ENCODE data around the gene BLOC1S3. TPM values are rescaled to one million over a fixed set of nuclear protein-coding genes. Genes with fewer than 3 reads are reported as not detected.

BLOC1S3 gene
- total RNA-seq, 3 donors from 2014 or later (not counting 1 experiment from before 2014, with no cell fraction given): 20.9 to 26.3 (median 21.8) TPM

DNA sequence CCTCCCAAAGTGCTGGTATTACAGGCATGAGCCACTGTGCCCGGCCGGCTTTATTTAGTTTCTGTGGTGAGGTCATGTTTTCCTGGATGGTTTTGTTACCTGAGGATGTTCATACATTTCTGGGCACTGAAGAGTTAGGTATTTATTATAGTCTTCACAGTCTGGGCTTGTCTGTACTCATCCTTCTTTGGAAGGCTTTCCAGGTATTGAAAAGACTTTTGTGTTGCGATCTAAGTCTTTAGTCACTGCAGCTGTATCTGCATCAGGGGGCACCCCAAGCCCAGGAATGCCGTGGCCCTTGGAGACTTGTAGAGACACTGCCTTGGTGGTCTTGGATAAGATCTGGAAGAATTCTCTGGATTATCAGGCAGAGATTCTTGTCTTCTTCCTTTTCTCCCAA, 12.8 kb downstream of the BLOC1S3 start:
- no peak for ATAC-seq
- intact Hi-C loops (cut with micrococcal nuclease): no loop called here
- 91% methylated on average over 3 of the region's 4 CpGs for WGBS (ENCODE audit: insufficient coverage)
- Mint-ChIP-seq H3K4me3 (no peak overlapping the region), H3K4me1 (no peaks in the 10 kb centered on the region), H3K27ac (no peak overlapping the region), H3K9me3 (peaks cover 0 to 3% of the 10 kb centered on the region in 2 donors), H3K36me3 (no peaks in the 10 kb centered on the region), H3K27me3 (ENCODE audit: low read depth in 2 of 2) (no peaks in the 10 kb centered on the region)
- DNase-seq: no peak
- Histone ChIP-seq H3K36me3 (ENCODE audit: control insufficient read depth, insufficient read depth, low read length) (no peaks in the 10 kb centered on the region), H3K27me3 (ENCODE audit: control insufficient read depth, insufficient read depth, low read length) (no peaks in the 10 kb centered on the region), H3K27ac (ENCODE audit: low read length) (no peak overlapping the region), H3K9me3 (ENCODE audit: control insufficient read depth, insufficient read depth, low read length) (no peaks in the 10 kb centered on the region), H3K4me3 (ENCODE audit: low read length) (no peak overlapping the region), H3K4me1 (ENCODE audit: control insufficient read depth, insufficient read depth, low read length) (peaks cover 5% of the 10 kb centered on the region)
- TF ChIP-seq, protein P1, sequence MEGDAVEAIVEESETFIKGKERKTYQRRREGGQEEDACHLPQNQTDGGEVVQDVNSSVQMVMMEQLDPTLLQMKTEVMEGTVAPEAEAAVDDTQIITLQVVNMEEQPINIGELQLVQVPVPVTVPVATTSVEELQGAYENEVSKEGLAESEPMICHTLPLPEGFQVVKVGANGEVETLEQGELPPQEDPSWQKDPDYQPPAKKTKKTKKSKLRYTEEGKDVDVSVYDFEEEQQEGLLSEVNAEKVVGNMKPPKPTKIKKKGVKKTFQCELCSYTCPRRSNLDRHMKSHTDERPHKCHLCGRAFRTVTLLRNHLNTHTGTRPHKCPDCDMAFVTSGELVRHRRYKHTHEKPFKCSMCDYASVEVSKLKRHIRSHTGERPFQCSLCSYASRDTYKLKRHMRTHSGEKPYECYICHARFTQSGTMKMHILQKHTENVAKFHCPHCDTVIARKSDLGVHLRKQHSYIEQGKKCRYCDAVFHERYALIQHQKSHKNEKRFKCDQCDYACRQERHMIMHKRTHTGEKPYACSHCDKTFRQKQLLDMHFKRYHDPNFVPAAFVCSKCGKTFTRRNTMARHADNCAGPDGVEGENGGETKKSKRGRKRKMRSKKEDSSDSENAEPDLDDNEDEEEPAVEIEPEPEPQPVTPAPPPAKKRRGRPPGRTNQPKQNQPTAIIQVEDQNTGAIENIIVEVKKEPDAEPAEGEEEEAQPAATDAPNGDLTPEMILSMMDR (IDR thresholded peaks at IDR 0.05): no peak

- ATAC-seq (no peak), DNase-seq (no peak)
- Histone ChIP-seq H3K4me1 (ENCODE audit: control insufficient read depth, insufficient read depth, low read length) (no peaks in the 10 kb centered on the region), H3K27me3 (ENCODE audit: control insufficient read depth, insufficient read depth, low read length) (no peaks in the 10 kb centered on the region), H3K4me3 (ENCODE audit: low read length) (no peak overlapping the region), H3K36me3 (ENCODE audit: control insufficient read depth, insufficient read depth, low read length) (no peaks in the 10 kb centered on the region), H3K27ac (ENCODE audit: low read length) (no peak overlapping the region), H3K9me3 (ENCODE audit: control insufficient read depth, insufficient read depth, low read length) (no peaks in the 10 kb centered on the region)
- WGBS (ENCODE audit: insufficient coverage): 90% methylated on average over 6 of the region's 6 CpGs
- Mint-ChIP-seq H3K27me3 (ENCODE audit: low read depth in 2 of 2) (no peaks in the 10 kb centered on the region), H3K9me3 (no peaks in the 10 kb centered on the region), H3K4me1 (no peaks in the 10 kb centered on the region), H3K36me3 (no peaks in the 10 kb centered on the region), H3K4me3 (no peak overlapping the region), H3K27ac (no peak overlapping the region)
- TF ChIP-seq, protein P1 (IDR thresholded peaks at IDR 0.05): no peak
- intact Hi-C loops (cut with micrococcal nuclease): no loop called here
These were observed 17.2 kb downstream of the BLOC1S3 start for GRCh38 chr19:45195764-45196163.

- H3K4me3 ChIP-seq (ENCODE audit: low read length): no peak overlapping the region
- H3K36me3 ChIP-seq (ENCODE audit: control insufficient read depth, insufficient read depth, low read length): no peaks in the 10 kb centered on the region
- no peak for DNase-seq
- 90% methylated on average over 4 of the region's 4 CpGs for WGBS (ENCODE audit: insufficient coverage)
- Mint-ChIP-seq H3K4me3 (no peak overlapping the region), H3K27me3 (ENCODE audit: low read depth in 2 of 2) (no peaks in the 10 kb centered on the region), H3K36me3 (no peaks in the 10 kb centered on the region), H3K9me3 (no peaks in the 10 kb centered on the region), H3K4me1 (no peaks in the 10 kb centered on the region), H3K27ac (no peak overlapping the region)
- intact Hi-C loops (cut with micrococcal nuclease): loop anchor here (1.0 kb wide), 1 partner anchor 138 kb away; no protein-coding TSS in a partner anchor
- no peak overlapping the region for H3K27ac ChIP-seq (ENCODE audit: low read length)
- no peak for ATAC-seq
- H3K9me3 ChIP-seq (ENCODE audit: control insufficient read depth, insufficient read depth, low read length): no peaks in the 10 kb centered on the region
- H3K4me1 ChIP-seq (ENCODE audit: control insufficient read depth, insufficient read depth, low read length): no peaks in the 10 kb centered on the region
- H3K27me3 ChIP-seq (ENCODE audit: control insufficient read depth, insufficient read depth, low read length): no peaks in the 10 kb centered on the region
- TF ChIP-seq, protein P1 (IDR thresholded peaks at IDR 0.05): no peak
These were observed 22.0 kb downstream of the BLOC1S3 start for GRCh38 chr19:45200568-45200967.

DNA sequence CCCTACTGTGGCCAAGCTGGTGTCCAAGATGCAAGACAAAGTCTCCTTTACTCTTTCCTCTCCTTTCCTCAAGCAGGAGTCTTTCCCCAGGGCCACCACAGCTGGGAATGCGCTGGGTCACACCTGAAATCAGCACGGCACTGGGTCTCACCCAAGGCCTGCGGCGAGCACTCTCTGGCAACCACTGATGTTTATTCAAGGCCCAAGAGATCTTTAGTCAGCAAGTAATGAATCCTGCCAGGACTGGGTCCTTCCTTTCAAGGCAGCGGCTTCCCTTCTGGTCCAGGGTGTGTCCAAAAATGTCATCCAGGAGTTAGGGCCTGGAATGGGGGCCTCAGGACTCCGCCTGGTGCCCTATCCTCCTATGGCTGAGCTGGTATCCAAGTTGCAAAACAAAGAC, 24.1 kb downstream of the BLOC1S3 start:
- no peaks in the 10 kb centered on the region for H3K9me3 ChIP-seq (ENCODE audit: control insufficient read depth, insufficient read depth, low read length)
- no peak overlapping the region for H3K27ac ChIP-seq (ENCODE audit: low read length)
- Mint-ChIP-seq H3K9me3 (no peaks in the 10 kb centered on the region), H3K27me3 (ENCODE audit: low read depth in 2 of 2) (no peaks in the 10 kb centered on the region), H3K4me3 (no peak overlapping the region), H3K27ac (no peak overlapping the region), H3K4me1 (no peaks in the 10 kb centered on the region), H3K36me3 (no peaks in the 10 kb centered on the region)
- DNase-seq (no peak), ATAC-seq (no peak)
- no peak overlapping the region for H3K4me3 ChIP-seq (ENCODE audit: low read length)
- TF ChIP-seq, protein P1 (IDR thresholded peaks at IDR 0.05): no peak
- intact Hi-C loops (cut with micrococcal nuclease): no loop called here
- H3K4me1 ChIP-seq (ENCODE audit: control insufficient read depth, insufficient read depth, low read length): no peaks in the 10 kb centered on the region
- H3K36me3 ChIP-seq (ENCODE audit: control insufficient read depth, insufficient read depth, low read length): no peaks in the 10 kb centered on the region
- WGBS (ENCODE audit: insufficient coverage): 97% methylated on average over 6 of the region's 6 CpGs
- no peaks in the 10 kb centered on the region for H3K27me3 ChIP-seq (ENCODE audit: control insufficient read depth, insufficient read depth, low read length)
